Subcutaneous adipose tissue (tissue), 4 donors: ENCODE results near the gene PCDHA4. TPM values are rescaled to one million over a fixed set of nuclear protein-coding genes. Genes with fewer than 3 reads are reported as not detected.
"Not testable (repeated sequence)": the region's sequence is repeated elsewhere in the genome, so short reads cannot be mapped to it uniquely, and the experiment has no call there.

ENCODE experiments used
- CTCF ChIP-seq: fragments of 450-650 bp; IDR thresholded peaks from one replicate; pipeline ENCODE4 v1.5.1; 2016; ENCODE audit warnings: low read depth, mild to moderate bottlenecking, control low read depth, antibody characterized with exemption, moderate library complexity
- total RNA-seq, 4 donors: library from RNA; depleted of rRNA; stranded (reverse); fragments of >200 nt; gene quantifications; one replicate each; pipeline ENCODE4 v1.1.0, GENCODE V29; 2016

PCDHA4 gene
- total RNA-seq, 4 donors from 2014 or later, result 0.16 to 1.3 (median 0.76) TPM

- TF ChIP-seq CTCF, result no peak
These were observed 29.0 kb downstream of the PCDHA4 start for GRCh38 chr5:140835622-140836510.

DNA sequence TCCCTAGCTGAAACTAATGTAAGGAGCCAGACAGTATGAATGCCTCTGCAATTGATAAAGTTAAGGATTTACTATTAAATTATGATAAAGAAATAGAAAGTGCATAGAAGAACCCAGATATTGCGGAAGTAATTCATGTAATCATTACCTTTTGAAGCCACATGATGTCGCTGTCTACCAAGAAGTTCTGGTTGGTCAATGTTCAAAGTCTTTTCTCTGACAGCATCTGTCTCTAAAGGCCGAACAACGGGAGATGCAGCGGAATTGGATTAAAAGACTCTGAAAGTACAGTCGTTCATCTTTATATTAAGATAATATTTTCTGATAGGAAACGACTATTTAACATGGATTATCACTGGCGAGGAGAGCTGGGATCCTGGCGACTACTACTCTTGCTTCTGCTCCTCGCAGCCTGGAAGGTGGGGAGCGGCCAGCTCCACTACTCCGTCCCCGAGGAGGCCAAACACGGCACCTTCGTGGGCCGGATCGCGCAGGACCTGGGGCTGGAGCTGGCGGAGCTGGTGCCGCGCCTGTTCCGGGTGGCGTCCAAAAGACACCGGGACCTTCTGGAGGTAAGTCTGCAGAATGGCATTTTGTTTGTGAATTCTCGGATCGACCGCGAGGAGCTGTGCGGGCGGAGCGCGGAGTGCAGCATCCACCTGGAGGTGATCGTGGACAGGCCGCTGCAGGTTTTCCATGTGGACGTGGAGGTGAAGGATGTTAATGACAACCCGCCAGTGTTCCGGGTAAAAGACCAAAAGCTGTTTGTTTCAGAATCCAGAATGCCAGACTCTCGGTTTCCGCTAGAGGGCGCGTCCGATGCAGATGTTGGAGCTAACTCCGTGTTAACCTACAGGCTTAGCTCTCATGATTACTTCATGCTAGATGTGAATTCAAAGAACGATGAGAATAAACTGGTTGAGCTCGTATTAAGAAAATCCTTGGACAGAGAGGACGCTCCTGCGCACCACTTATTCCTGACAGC is 34.4 kb downstream of the PCDHA4 start, which contains the start of gene PCDHA8:
Gene PCDHA8, plus strand, starts transcription at position 210 of the 985 bp plus-strand sequence. Its CDS starts 135 bp downstream, at position 345.
- no peak for TF ChIP-seq CTCF

DNA sequence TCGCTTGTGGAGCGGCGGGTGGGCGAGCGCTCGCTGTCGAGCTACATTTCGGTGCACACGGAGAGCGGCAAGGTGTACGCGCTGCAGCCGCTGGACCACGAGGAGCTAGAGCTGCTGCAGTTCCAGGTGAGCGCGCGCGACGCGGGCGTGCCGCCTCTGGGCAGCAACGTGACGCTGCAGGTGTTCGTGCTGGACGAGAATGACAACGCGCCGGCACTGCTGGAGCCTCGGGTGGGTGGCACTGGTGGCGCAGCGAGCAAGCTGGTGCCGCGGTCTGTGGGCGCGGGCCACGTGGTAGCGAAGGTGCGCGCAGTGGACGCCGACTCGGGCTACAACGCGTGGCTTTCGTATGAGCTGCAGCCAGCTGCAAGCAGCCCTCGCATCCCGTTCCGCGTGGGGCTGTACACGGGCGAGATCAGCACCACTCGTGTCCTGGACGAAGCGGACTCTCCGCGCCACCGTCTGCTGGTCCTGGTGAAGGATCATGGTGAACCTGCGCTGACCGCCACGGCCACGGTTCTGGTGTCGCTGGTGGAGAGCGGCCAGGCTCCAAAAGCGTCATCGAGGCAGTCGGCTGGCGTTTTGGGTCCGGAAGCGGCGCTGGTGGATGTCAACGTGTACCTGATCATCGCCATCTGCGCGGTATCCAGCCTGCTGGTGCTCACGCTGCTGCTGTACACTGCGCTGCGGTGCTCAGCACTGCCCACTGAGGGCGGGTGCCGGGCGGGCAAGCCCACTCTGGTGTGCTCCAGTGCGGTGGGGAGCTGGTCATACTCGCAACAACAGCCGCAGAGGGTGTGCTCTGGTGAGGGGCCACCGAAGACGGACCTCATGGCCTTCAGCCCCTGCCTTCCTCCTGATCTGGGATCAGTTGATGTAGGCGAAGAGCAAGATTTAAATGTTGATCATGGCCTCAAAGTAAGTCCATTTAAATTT is 36.2 kb downstream of the PCDHA4 start:
- TF ChIP-seq CTCF, result no peak

- not testable (repeated sequence) for TF ChIP-seq CTCF
These were observed 41.6 kb downstream of the PCDHA4 start, which contains the start of gene PCDHA9 for GRCh38 chr5:140848139-140849102. PCDHA9 (plus strand) TSS chr5:140848382; CDS start chr5:140848496, 114 bp downstream.

GRCh38 chr5:140855772-140856674 is 49.2 kb downstream of the PCDHA4 start, which contains the start of gene PCDHA10:
PCDHA10 (plus strand) TSS chr5:140855897; CDS start chr5:140856049, 152 bp downstream.
- no peak for TF ChIP-seq CTCF
